Measurements from ENCODE around the gene KATNAL2. TPM values are rescaled to one million over a fixed set of nuclear protein-coding genes. Genes with fewer than 3 reads are reported as not detected.

The KATNAL2 gene
- total and polyA plus RNA-seq, 10 of the 15 experiments (the other 5 are each of a cell fraction or from before 2014, with no cell fraction given) = 0.20 to 2.4 (median 1.7) TPM

DNA sequence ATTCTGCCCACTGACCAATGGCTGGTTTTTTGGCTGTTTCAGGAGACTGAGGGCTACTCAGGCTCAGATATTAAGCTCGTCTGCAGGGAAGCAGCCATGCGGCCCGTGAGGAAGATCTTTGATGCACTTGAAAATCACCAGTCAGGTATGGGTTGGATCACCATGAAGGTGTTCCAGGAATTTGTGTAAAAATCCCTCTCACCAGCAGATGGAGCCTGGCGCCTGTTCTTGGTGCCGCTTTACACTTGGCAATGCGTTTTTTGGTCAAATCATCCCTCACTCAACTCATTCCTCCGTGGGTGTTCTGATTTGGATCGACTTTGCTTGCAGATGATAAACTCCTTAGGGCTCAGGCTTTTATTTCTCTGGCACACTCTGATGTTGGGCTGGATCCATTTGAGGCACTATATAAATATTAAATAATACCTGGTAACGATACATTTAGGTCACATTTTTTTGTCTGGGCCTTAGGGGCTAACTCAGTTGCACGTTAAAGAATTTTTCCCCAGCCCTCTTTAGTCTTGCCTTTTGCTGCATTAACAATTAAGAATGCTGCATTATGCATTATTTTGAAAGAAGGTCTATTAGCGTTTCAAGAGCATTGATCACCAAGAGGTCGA lies 182.9 kb downstream of the KATNAL2 start:
- 34% methylated on average over 12 of the region's 12 CpGs for WGBS (ENCODE audit: insufficient coverage, insufficient replicate concordance, low lambda C conversion rate, missing lambda C conversion rate)
- FAIRE-seq = peak; percentile 27
- POLR2A ChIA-PET = no interaction called here

More for the DNA sequence above, 182.9 kb downstream of the KATNAL2 start:
- H3K27me3 ChIP-seq (replicated peaks in 1 of 2; ENCODE audit: control insufficient read depth in 2 of 2, insufficient read depth in 2 of 2, low read length in 1 of 2) = no peaks in the 10 kb centered on the region
- H3K4me3 ChIP-seq = no peak overlapping the region
- ATAC-seq = peak; percentile 89
- ChIA-PET SMC1A (ENCODE audit: uncharacterized antibody, unreplicated experiment) (interaction anchor here (0.8 to 4.1 kb wide), 5 partner anchors 12 to 104 kb away, joined by 3 to 47 read pairs (median 4); no protein-coding TSS in a partner anchor), CTCF (interaction anchor here (0.6 to 4.9 kb wide), 7 partner anchors 11 to 115 kb away, joined by 3 to 50 read pairs (median 10); no protein-coding TSS in a partner anchor), RAD21 (ENCODE audit: unreplicated experiment) (interaction anchor here (1.2 to 1.8 kb wide), 2 partner anchors 19 to 104 kb away, joined by 3 to 8 read pairs; no protein-coding TSS in a partner anchor)
- DNase-seq (ENCODE audit: low read depth, low spot score) = no peak
- intact Hi-C loops (cut with micrococcal nuclease; ENCODE audit: unreplicated experiment) = loop anchor here (1.0 to 5.0 kb wide), 4 partner anchors 105 to 656 kb away; no protein-coding TSS in a partner anchor
- no peaks in the 10 kb centered on the region for H3K9me3 ChIP-seq (replicated peaks; ENCODE audit: control insufficient read depth, insufficient read depth, low read length)
- H3K27ac ChIP-seq (ENCODE audit: control insufficient read depth, insufficient read depth) = no peak overlapping the region
- no peaks in the 10 kb centered on the region for H4K20me1 ChIP-seq (ENCODE audit: control insufficient read depth, insufficient read depth)
- BruUV-seq (replicated peaks) = no TSS peak
- H3K36me3 ChIP-seq (ENCODE audit: control insufficient read depth in 2 of 2, insufficient read depth in 2 of 2, low read length in 1 of 2) = no peaks in the 10 kb centered on the region
- no peaks in the 10 kb centered on the region for H3K4me1 ChIP-seq (ENCODE audit: control insufficient read depth, insufficient read depth, low read length)
- in situ Hi-C loops (cut with MboI) = loop anchor here (5.0 kb wide), 2 partner anchors 107 to 652 kb away; no protein-coding TSS in a partner anchor
- 0 out of 2 replicates have a peak, but pooled peaks have one; percentile 24 for TF ChIP-seq YY1 (IDR thresholded peaks at IDR 0.05; ENCODE audit: low read depth, low read length)
- TF ChIP-seq CTCF (IDR thresholded peaks at IDR 0.05 in 2 of 3, conservative IDR thresholded peaks at IDR 0.05 in 1 of 3; ENCODE audit: control insufficient read depth in 2 of 3, extremely low read depth in 1 of 3, insufficient read depth in 1 of 3, low read depth in 3 of 3, low read length in 3 of 3) = peak; percentile 73 to 91 (median 75); a peak in 5 of 6 replicates
- TF ChIP-seq IRF4 (IDR thresholded peaks at IDR 0.05; ENCODE audit: low read depth, low read length) = no peak
- TF ChIP-seq RAD21 (IDR thresholded peaks at IDR 0.05; ENCODE audit: insufficient read depth, low read depth, low read length) = peak; percentile 94
- TF ChIP-seq SMC3 (IDR thresholded peaks at IDR 0.05; ENCODE audit: borderline replicate concordance, low read length) = peak; percentile 88
- H2AFZ ChIP-seq (ENCODE audit: control insufficient read depth, low read depth, low read length) = no peak overlapping the region
- no peak overlapping the region for H3K4me2 ChIP-seq (ENCODE audit: control insufficient read depth, insufficient read depth)
- H3K9ac ChIP-seq (ENCODE audit: control insufficient read depth, insufficient read depth, low read length) = no peak overlapping the region
- no peaks in the 10 kb centered on the region for H3K79me2 ChIP-seq (ENCODE audit: control insufficient read depth, insufficient read depth, low read length)
